OCI-LY7 (cell line): Measurements from ENCODE around the gene SERPINI1. TPM values are rescaled to one million over a fixed set of nuclear protein-coding genes. Genes with fewer than 3 reads are reported as not detected.

ENCODE experiments used
- BruUV-seq: library from RNA; stranded (reverse); fragments of 400-500 nt; replicated peaks from 2 replicates; lab custom pipeline; 2021; lab: Mats Ljungman, UMichigan
- CTCF ChIA-PET: fragments of 300-600 bp; sonication (Branson Sonifier 250); formaldehyde crosslinking; loops from one replicate; lab custom pipeline; 2022; ENCODE audit warnings: antibody characterized with exemption; ENCODE audit not compliant: unreplicated experiment; lab: Charles Lee
- POLR2A ChIA-PET: fragments of 300-600 bp; sonication (Branson Sonifier 250); formaldehyde crosslinking; loops from one replicate; lab custom pipeline; 2022; ENCODE audit warnings: antibody characterized with exemption; lab: Charles Lee
- DNase-seq: peaks from one replicate; pipeline ENCODE4 v3.0.0-alpha.2; 2015; ENCODE audit warnings: low spot score
- H2AFZ ChIP-seq: fragments of 200-600 bp; sonication (generic), shearing (Covaris generic); 2 replicates; pipeline ENCODE4 v1.6.1; 2014; ENCODE audit warnings: mild to moderate bottlenecking, antibody characterized with exemption, low read length, moderate library complexity
- H3K27ac ChIP-seq: fragments of 200-600 bp; sonication (generic); 2 replicates; pipeline ENCODE4 v1.5.1; 2014; ENCODE audit warnings: mixed run types, low read depth, mild to moderate bottlenecking, moderate library complexity, low read length, inconsistent platforms; ENCODE audit not compliant: poor library complexity, severe bottlenecking
- H3K36me3 ChIP-seq: fragments of 200-600 bp; sonication (generic); 2 replicates; pipeline ENCODE4 v1.6.1; 2014; ENCODE audit warnings: mild to moderate bottlenecking, antibody characterized with exemption, low read length, moderate library complexity, mixed read lengths; ENCODE audit not compliant: insufficient read depth
- H3K4me1 ChIP-seq: fragments of 200-600 bp; sonication (generic); 2 replicates; pipeline ENCODE4 v1.5.1; 2014; ENCODE audit warnings: mild to moderate bottlenecking, low read length; ENCODE audit not compliant: insufficient read depth, poor library complexity, severe bottlenecking
- H3K4me2 ChIP-seq: fragments of 200-600 bp; sonication (generic); 2 replicates; pipeline ENCODE4 v1.6.1; 2014; ENCODE audit warnings: mild to moderate bottlenecking, low read length
- H3K4me3 ChIP-seq: fragments of 200-600 bp; sonication (generic); 2 replicates; pipeline ENCODE4 v1.5.1; 2014; ENCODE audit warnings: mild to moderate bottlenecking, low read depth, low read length; ENCODE audit not compliant: poor library complexity, severe bottlenecking
- H3K79me2 ChIP-seq: fragments of 200-600 bp; sonication (generic); 2 replicates; pipeline ENCODE4 v1.6.1; 2016; ENCODE audit warnings: low read depth, mild to moderate bottlenecking, low read length, moderate library complexity, mixed read lengths; ENCODE audit not compliant: insufficient read depth
- H3K9me2 ChIP-seq: fragments of 200-600 bp; sonication (generic); 2 replicates; pipeline ENCODE4 v1.6.1; 2016; ENCODE audit warnings: mild to moderate bottlenecking, low read length, mixed read lengths; ENCODE audit not compliant: insufficient read depth
- H3K9me3 ChIP-seq: fragments of 200-600 bp; sonication (generic); 2 replicates; pipeline ENCODE4 v1.6.1; 2014; ENCODE audit warnings: mild to moderate bottlenecking, mixed run types, low read length, mixed read lengths
- H4K20me1 ChIP-seq: fragments of 200-600 bp; sonication (generic); 2 replicates; pipeline ENCODE4 v1.6.1; 2014; ENCODE audit warnings: mild to moderate bottlenecking, antibody characterized with exemption, low read length, moderate library complexity, mixed read lengths; ENCODE audit not compliant: insufficient read depth
- CTCF ChIP-seq: fragments of 200-600 bp; sonication (generic); conservative IDR thresholded peaks from 2 replicates; pipeline ENCODE4 v1.5.1; 2014; ENCODE audit warnings: mild to moderate bottlenecking, antibody characterized with exemption, low read length, moderate library complexity, mixed read lengths
- EZH2phosphoT487 ChIP-seq: fragments of 200-600 bp; sonication (generic); IDR thresholded peaks from 2 replicates; pipeline ENCODE4 v1.6.1; 2018; ENCODE audit warnings: low read depth, borderline replicate concordance, mild to moderate bottlenecking, mixed run types, antibody characterized with exemption, low read length, moderate library complexity, mixed read lengths
- intact Hi-C: fragments of 100-400 bp; cut with micrococcal nuclease; formaldehyde crosslinking; loops from one replicate; pipeline ENCODE4 v1.10.0; 2022; ENCODE audit not compliant: unreplicated experiment
- total RNA-seq, 2 experiments: library from RNA; depleted of rRNA in 1 of 2; stranded (reverse); fragments of >200 nt in 1 of 2; shearing (Covaris generic) in 1 of 2; gene quantifications; 2 replicates each; pipeline ENCODE4 v1.2.3, GENCODE V29; 2014 to 2022

SERPINI1 gene
- total RNA-seq, 2 experiments from 2014 or later = 9.0 to 12.9 TPM

DNA sequence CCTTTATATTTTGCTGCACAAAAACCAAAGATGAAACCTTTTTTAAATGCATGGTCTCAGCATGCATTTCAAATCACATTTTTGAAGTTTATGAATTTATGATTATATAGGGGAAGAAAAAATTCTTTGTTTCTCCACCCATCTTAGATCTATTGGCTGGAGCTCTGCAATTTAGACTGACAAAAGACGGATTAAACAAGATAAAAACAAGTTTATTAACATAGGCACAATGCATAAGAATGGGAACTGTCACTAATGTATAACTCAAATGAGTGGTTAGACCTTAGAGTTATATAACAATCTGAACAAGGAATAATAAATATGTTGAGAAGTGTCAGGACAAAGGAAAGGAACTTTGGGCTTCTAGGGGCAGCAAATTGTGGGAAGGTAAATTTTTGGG is 132.5 kb downstream of the SERPINI1 start:
- H4K20me1 ChIP-seq = no peaks in the 10 kb centered on the region
- no peak overlapping the region for H3K4me3 ChIP-seq
- no peaks in the 10 kb centered on the region for H3K9me2 ChIP-seq
- no peak overlapping the region for H3K27ac ChIP-seq
- TF ChIP-seq EZH2phosphoT487 = no peak
- no peak for TF ChIP-seq CTCF
- no peak overlapping the region for H3K4me2 ChIP-seq
- no peak for DNase-seq
- no peaks in the 10 kb centered on the region for H3K79me2 ChIP-seq
- H3K36me3 ChIP-seq = no peaks in the 10 kb centered on the region
- intact Hi-C loops = no loop called here
- no peak overlapping the region for H2AFZ ChIP-seq
- H3K4me1 ChIP-seq = peaks cover 14% of the 10 kb centered on the region
- H3K9me3 ChIP-seq = no peaks in the 10 kb centered on the region
- CTCF ChIA-PET = no interaction called here
- POLR2A ChIA-PET = interaction anchor here (0.8 kb wide), 1 partner anchor 21 kb away, joined by 3 read pairs; no protein-coding TSS in a partner anchor
- BruUV-seq = no TSS peak

DNA sequence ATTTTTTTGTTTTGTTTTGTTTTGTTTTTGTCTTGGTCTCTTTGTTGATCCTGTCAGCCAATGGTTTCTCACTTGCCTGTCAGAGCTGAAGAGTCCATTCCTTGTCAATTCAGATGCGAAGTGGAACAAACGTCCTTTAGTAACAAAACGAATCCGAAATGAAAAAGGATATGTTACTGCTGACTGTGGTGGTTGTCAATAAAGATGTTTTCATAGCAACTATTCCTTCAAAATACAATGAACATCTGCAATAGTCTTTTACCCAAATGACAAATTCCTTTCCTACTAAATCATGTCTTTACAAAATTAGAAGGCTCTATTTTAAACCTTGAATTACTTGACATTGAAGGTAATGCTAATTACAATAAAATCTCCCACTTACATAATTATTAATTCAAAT is 134.7 kb downstream of the SERPINI1 start:
- POLR2A ChIA-PET = interaction anchor here (0.6 to 2.6 kb wide), 5 partner anchors 10 to 917 kb away, joined by 3 to 9 read pairs (median 4); partner anchors contain the start of gene WDR49
- intact Hi-C loops = no loop called here

More for the DNA sequence above, 134.7 kb downstream of the SERPINI1 start:
- H3K4me1 ChIP-seq = no peaks in the 10 kb centered on the region
- no peak for DNase-seq
- no peak overlapping the region for H3K4me3 ChIP-seq
- H4K20me1 ChIP-seq = no peaks in the 10 kb centered on the region
- no peak overlapping the region for H3K27ac ChIP-seq
- H2AFZ ChIP-seq = no peak overlapping the region
- CTCF ChIA-PET = no interaction called here
- no peak for TF ChIP-seq EZH2phosphoT487
- TF ChIP-seq CTCF = no peak
- no TSS peak for BruUV-seq
- no peaks in the 10 kb centered on the region for H3K36me3 ChIP-seq
- H3K9me2 ChIP-seq = no peaks in the 10 kb centered on the region
- no peak overlapping the region for H3K4me2 ChIP-seq
- no peaks in the 10 kb centered on the region for H3K79me2 ChIP-seq
- no peaks in the 10 kb centered on the region for H3K9me3 ChIP-seq
